RWPE2 (cell line): ENCODE measurements around the gene AFAP1L2.

ENCODE experiments used
- ATAC-seq: fragments of 200-7000 bp; cut with Tn5 transposase; 3 replicates; pipeline ENCODE4 v1.9.1; 2021; ENCODE audit warnings: low read depth
- DNase-seq: peaks from one replicate; pipeline ENCODE4 v3.0.0-alpha.2; 2020; ENCODE audit warnings: low spot score
- H3K27ac ChIP-seq: fragments of 450-650 bp; 2 replicates; pipeline ENCODE4 v1.5.1; 2017; ENCODE audit warnings: mild to moderate bottlenecking; ENCODE audit not compliant: poor library complexity, severe bottlenecking
- H3K27me3 ChIP-seq: fragments of 250-450 bp; sonication (Bioruptor Pico); 2 replicates; pipeline ENCODE4 v1.5.1; 2021; ENCODE audit warnings: mild to moderate bottlenecking, moderate library complexity; ENCODE audit not compliant: insufficient read depth, poor library complexity, severe bottlenecking
- H3K36me3 ChIP-seq: fragments of 250-450 bp; sonication (Bioruptor Pico); 2 replicates; pipeline ENCODE4 v1.5.1; 2020; ENCODE audit warnings: low read depth, mild to moderate bottlenecking, moderate library complexity
- H3K4me1 ChIP-seq: fragments of 250-450 bp; sonication (Bioruptor Pico); 2 replicates; pipeline ENCODE4 v1.5.1; 2021; ENCODE audit warnings: mild to moderate bottlenecking, moderate library complexity; ENCODE audit not compliant: insufficient read depth, poor library complexity, severe bottlenecking
- H3K4me3 ChIP-seq: fragments of 250-450 bp; sonication (Bioruptor Pico); 2 replicates; pipeline ENCODE4 v1.5.1; 2021; ENCODE audit warnings: mild to moderate bottlenecking, moderate library complexity; ENCODE audit not compliant: severe bottlenecking
- H3K9me3 ChIP-seq: fragments of 250-450 bp; sonication (Bioruptor Pico); 2 replicates; pipeline ENCODE4 v1.5.1; 2021; ENCODE audit warnings: mild to moderate bottlenecking, moderate library complexity; ENCODE audit not compliant: severe bottlenecking
- TF ChIP-seq, protein P1 (sequence below): fragments of 450-650 bp; IDR thresholded peaks from one replicate; pipeline ENCODE4 v1.5.1; 2017; ENCODE audit warnings: mild to moderate bottlenecking, moderate library complexity; ENCODE audit not compliant: poor library complexity, severe bottlenecking

AFAP1L2 gene

DNA sequence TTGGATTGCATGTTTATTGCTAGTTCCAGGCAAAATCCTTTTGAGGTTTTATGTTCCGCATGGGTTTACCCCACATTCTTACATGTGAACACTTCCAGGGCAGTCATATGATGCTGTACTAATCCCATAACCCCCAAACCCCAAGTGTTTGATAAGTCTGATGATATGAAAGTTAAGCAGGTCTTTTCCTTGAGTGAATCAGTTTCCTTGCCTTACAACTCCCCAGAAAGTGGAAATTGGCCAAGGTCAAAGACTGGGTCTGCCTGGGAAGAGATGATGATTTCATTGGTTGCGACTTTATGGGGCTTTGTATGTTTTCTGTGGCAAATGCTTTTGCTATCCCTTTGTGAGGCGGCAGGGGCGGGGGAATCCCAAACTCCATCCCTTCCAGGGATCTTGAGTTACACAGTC, 24.7 kb downstream of the AFAP1L2 start:
- Histone ChIP-seq H3K36me3 (no peaks in the 10 kb centered on the region), H3K4me3 (no peak overlapping the region), H3K27ac (no peak overlapping the region), H3K27me3 (no peaks in the 10 kb centered on the region), H3K4me1 (peaks cover 20% of the 10 kb centered on the region), H3K9me3 (no peaks in the 10 kb centered on the region)
- TF ChIP-seq, protein P1, sequence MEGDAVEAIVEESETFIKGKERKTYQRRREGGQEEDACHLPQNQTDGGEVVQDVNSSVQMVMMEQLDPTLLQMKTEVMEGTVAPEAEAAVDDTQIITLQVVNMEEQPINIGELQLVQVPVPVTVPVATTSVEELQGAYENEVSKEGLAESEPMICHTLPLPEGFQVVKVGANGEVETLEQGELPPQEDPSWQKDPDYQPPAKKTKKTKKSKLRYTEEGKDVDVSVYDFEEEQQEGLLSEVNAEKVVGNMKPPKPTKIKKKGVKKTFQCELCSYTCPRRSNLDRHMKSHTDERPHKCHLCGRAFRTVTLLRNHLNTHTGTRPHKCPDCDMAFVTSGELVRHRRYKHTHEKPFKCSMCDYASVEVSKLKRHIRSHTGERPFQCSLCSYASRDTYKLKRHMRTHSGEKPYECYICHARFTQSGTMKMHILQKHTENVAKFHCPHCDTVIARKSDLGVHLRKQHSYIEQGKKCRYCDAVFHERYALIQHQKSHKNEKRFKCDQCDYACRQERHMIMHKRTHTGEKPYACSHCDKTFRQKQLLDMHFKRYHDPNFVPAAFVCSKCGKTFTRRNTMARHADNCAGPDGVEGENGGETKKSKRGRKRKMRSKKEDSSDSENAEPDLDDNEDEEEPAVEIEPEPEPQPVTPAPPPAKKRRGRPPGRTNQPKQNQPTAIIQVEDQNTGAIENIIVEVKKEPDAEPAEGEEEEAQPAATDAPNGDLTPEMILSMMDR: no peak
- DNase-seq (no peak), ATAC-seq (no peak)

DNA sequence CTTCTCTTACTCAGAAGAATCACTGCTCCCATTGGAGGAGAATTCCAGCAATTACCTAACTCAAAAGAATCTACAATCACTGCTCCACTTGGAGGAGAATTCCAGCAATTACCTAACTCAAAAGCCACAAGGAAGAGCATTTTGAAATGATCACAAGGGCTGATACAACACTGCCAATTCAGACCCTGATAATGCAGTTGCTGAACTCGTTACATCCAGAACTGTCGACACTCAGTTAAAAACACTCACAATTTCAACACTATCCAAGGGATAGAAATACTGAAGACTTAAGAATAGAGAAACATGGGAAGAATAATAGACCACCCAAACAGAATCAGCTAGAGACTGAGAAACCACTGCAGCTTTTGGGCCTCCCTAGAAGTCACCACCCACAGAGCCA, 27.8 kb downstream of the AFAP1L2 start:
- TF ChIP-seq, protein P1: no peak
- no peak for DNase-seq
- peaks cover 20% of the 10 kb centered on the region for H3K4me1 ChIP-seq
- no peak overlapping the region for H3K4me3 ChIP-seq
- no peak overlapping the region for H3K27ac ChIP-seq
- no peaks in the 10 kb centered on the region for H3K36me3 ChIP-seq
- no peaks in the 10 kb centered on the region for H3K9me3 ChIP-seq
- no peaks in the 10 kb centered on the region for H3K27me3 ChIP-seq
- ATAC-seq: no peak

DNA sequence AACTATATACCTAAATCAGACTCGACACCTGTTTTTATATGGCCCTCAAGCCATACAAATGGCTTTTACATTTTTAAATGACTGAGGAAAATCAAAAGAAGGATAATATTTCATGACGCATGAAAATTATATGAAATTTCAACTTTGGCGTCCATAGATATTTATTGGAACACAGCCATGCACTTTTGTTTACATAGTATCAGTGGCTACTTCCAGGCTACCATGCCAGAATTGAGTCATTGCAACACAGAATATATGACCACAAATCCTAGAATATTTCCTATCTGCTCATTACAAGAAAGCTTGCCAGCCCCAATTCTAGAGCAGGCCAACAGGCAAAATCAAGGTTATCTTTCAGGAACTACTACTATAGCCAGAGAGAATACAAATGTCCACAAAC, 29.3 kb downstream of the AFAP1L2 start:
- ATAC-seq (peak; percentile 86), DNase-seq (no peak)
- no peak overlapping the region for H3K4me3 ChIP-seq
- no peaks in the 10 kb centered on the region for H3K36me3 ChIP-seq
- TF ChIP-seq, protein P1: no peak
- H3K9me3 ChIP-seq: no peaks in the 10 kb centered on the region
- peaks cover 16% of the 10 kb centered on the region for H3K4me1 ChIP-seq
- H3K27ac ChIP-seq: no peak overlapping the region
- no peaks in the 10 kb centered on the region for H3K27me3 ChIP-seq

DNA sequence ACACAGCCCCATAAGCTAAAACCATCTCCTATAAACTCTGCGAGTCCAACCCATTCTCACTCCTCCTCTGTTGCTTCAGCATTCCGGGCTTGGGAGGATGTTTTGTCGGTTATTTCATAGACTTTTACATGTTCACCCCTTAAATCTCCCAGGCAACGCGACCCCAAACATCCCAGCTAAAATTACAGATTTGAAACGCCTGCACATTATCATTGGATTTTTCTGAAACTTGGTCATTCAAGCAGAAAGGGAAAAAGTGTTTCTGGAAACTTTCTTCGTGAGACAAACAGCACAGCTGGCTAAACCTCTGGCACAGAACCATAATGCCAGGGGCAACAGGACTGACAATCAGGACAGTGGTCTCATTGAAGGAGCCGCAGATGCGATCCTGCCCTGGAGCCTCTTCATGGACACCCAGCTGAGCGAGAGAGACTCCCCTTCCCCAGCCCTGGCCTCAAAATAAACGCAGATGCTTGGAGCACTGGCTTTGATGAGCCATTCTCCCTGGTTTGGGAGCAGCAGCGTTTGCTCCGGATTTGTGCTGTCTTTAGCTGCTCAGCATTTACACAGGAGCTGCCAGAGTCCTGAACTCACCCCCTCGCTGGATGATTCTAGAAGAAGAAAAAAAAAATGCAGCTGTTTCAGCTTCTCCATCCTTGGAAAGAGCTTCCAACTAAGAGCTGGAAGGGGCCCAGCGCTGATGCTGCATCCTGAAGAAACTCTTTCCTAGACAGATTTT, 30.1 kb downstream of the AFAP1L2 start:
- Histone ChIP-seq H3K4me3 (no peak overlapping the region), H3K9me3 (no peaks in the 10 kb centered on the region), H3K27me3 (no peaks in the 10 kb centered on the region), H3K4me1 (peaks cover 15% of the 10 kb centered on the region), H3K36me3 (no peaks in the 10 kb centered on the region), H3K27ac (no peak overlapping the region)
- TF ChIP-seq, protein P1: no peak
- DNase-seq (no peak), ATAC-seq (no peak)

DNA sequence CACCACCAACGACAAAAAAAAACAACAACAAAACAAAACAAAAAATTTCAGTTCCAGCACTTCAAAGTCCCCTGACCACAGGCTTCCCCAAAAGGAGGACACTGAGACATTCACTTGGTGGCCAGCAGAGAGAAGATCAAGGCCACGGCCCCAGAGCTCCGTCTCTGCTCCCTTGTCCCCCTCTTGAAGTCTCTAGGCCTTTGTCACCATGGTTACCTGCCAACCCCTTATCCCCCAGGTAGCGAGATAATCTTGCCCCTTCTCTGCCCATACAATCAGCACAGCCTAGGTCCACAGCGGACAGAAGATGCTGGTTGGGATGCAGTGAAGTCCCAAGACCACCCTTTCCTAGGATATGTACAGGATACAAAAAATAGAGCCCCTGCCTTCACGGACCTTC, 30.7 kb downstream of the AFAP1L2 start:
- TF ChIP-seq, protein P1: no peak
- H3K4me1 ChIP-seq: peaks cover 15% of the 10 kb centered on the region
- no peak overlapping the region for H3K4me3 ChIP-seq
- ATAC-seq: no peak
- no peak overlapping the region for H3K27ac ChIP-seq
- no peaks in the 10 kb centered on the region for H3K9me3 ChIP-seq
- DNase-seq: no peak
- no peaks in the 10 kb centered on the region for H3K27me3 ChIP-seq
- no peaks in the 10 kb centered on the region for H3K36me3 ChIP-seq
